ENCODE data around the gene HOXB6.

Gene HOXB6

GRCh38 chr17:48554412-48555257 is 50.2 kb downstream of the HOXB6 start:
- no peak for TF ChIP-seq CTCF (conservative IDR thresholded peaks at IDR 0.05; ENCODE audit: low read length)
- peak overlapping the region; percentile 60 for H3K4me3 ChIP-seq (ENCODE audit: low read length)
- DNase-seq (ENCODE audit: low read depth) = no peak

GRCh38 chr17:48553826-48554225 is 51.0 kb downstream of the HOXB6 start:
- no peak for DNase-seq (ENCODE audit: low read depth)
- H3K4me3 ChIP-seq (ENCODE audit: low read length) = peak overlapping the region; percentile 60
- TF ChIP-seq CTCF (conservative IDR thresholded peaks at IDR 0.05; ENCODE audit: low read length) = no peak

- H3K4me3 ChIP-seq (ENCODE audit: low read length) = peak overlapping the region; percentile 33
- no peak for DNase-seq (ENCODE audit: low read depth)
- no peak for TF ChIP-seq CTCF (conservative IDR thresholded peaks at IDR 0.05; ENCODE audit: low read length)
Measured at GRCh38 chr17:48553190-48553547, 51.6 kb downstream of the HOXB6 start.

- H3K4me3 ChIP-seq (ENCODE audit: low read length) = peak overlapping the region; percentile 33
- no peak for TF ChIP-seq CTCF (conservative IDR thresholded peaks at IDR 0.05; ENCODE audit: low read length)
- DNase-seq (ENCODE audit: low read depth) = no peak
Measured at GRCh38 chr17:48552466-48553189, 52.2 kb downstream of the HOXB6 start.

- no peak for TF ChIP-seq CTCF (conservative IDR thresholded peaks at IDR 0.05; ENCODE audit: low read length)
- peak overlapping the region; percentile 24 for H3K4me3 ChIP-seq (ENCODE audit: low read length)
- DNase-seq (ENCODE audit: low read depth) = no peak
Measured at GRCh38 chr17:48551596-48552465, 53.0 kb downstream of the HOXB6 start.

- TF ChIP-seq CTCF (conservative IDR thresholded peaks at IDR 0.05; ENCODE audit: low read length) = no peak
- no peak for DNase-seq (ENCODE audit: low read depth)
- peak overlapping the region; percentile 24; the same call in 1 of the 2 replicates for H3K4me3 ChIP-seq (ENCODE audit: low read length)
Measured at GRCh38 chr17:48551214-48551555, 53.6 kb downstream of the HOXB6 start.

Data from AG10803 (cell line).